K562 (cell line): ENCODE results near the gene F13B. TPM values are rescaled to one million over a fixed set of nuclear protein-coding genes. Genes with fewer than 3 reads are reported as not detected.
A peak's percentile ranks its signal among the peaks of the same experiment; 100 is the strongest.

Experiments
- BACH1 ChIP-seq: fragments of 200-800 bp; sonication (Bioruptor generic); IDR thresholded peaks from 2 replicates; pipeline ENCODE4 v1.6.1; 2016; ENCODE audit warnings: missing genetic modification characterization, missing compliant biosample characterization
- CHD7 ChIP-seq: fragments of 200-600 bp; sonication (generic); IDR thresholded peaks from one replicate; pipeline ENCODE4 v1.6.1; 2012; ENCODE audit warnings: mild to moderate bottlenecking, low read depth, low read length, inconsistent platforms
- CXXC5 ChIP-seq: fragments of 250-450 bp; sonication (Bioruptor Pico); IDR thresholded peaks from 2 replicates; pipeline ENCODE4 v1.8.0; 2022; ENCODE audit warnings: inconsistent platforms, mild to moderate bottlenecking, moderate library complexity
- MECOM ChIP-seq: fragments of 250-450 bp; sonication (Bioruptor Pico); IDR thresholded peaks from 2 replicates; pipeline ENCODE4 v1.8.0; 2022; ENCODE audit warnings: inconsistent platforms
- MTA2 ChIP-seq: fragments of 450-650 bp; IDR thresholded peaks from 2 replicates; pipeline ENCODE4 v1.6.1; 2016; ENCODE audit warnings: low read depth
- NR2C1 ChIP-seq, 2 experiments: fragments of 450-650 bp; IDR thresholded peaks; 2 replicates each; pipeline ENCODE4 v1.6.1; 2017; ENCODE audit warnings: mild to moderate bottlenecking in 2 of 2, antibody characterized with exemption in 1 of 2, inconsistent platforms in 1 of 2, missing compliant biosample characterization in 1 of 2, missing genetic modification characterization in 1 of 2
- RBM15 ChIP-seq: fragments of 200-400 bp; formaldehyde crosslinking; IDR thresholded peaks from 2 replicates; pipeline ENCODE4 v1.6.1; 2018; ENCODE audit warnings: mild to moderate bottlenecking, low read length, moderate library complexity; ENCODE audit not compliant: insufficient read depth
- RFX1 ChIP-seq: fragments of 450-650 bp; IDR thresholded peaks from 2 replicates; pipeline ENCODE4 v1.6.1; 2016; ENCODE audit warnings: mild to moderate bottlenecking, moderate library complexity
- TCF3 ChIP-seq: sonication (generic); formaldehyde crosslinking; IDR thresholded peaks from 2 replicates; pipeline ENCODE4 v1.4.0; 2020; ENCODE audit warnings: mild to moderate bottlenecking, missing genetic modification reagents
- ZNF316 ChIP-seq: fragments of 450-650 bp; IDR thresholded peaks from 2 replicates; pipeline ENCODE4 v1.6.1; 2016
- polyA plus RNA-seq, 8 experiments: library from polyadenylated mRNA; depleted of rRNA in 4 of 8; stranded (reverse) in 5 of 8; unstranded in 3 of 8; fragments of >200 nt; fragmentation: Nextera tagmentation in 2 of 8; fragmentation: Illumina TruSeq in 1 of 8; extraction: Ambion mirVana in 2 of 8; extraction: Trizol in 1 of 8; gene quantifications; 2 replicates each; pipeline versions ENCODE4 v1.2.1 to v1.2.3, GENCODE V29; 2011 to 2014; ENCODE audit warnings: inconsistent platforms in 1 of 8, missing spikeins in 1 of 8
- total RNA-seq, 7 experiments: library from RNA; depleted of rRNA in 6 of 7; stranded (reverse); fragments of >200 nt in 6 of 7; fragmentation: Illumina TruSeq in 2 of 7; extraction: Trizol in 2 of 7; gene quantifications; 2 replicates each; pipeline versions ENCODE4 v1.2.1 to v1.2.3, GENCODE V29; 2011 to 2021; ENCODE audit warnings: low replicate concordance in 1 of 7
- TF ChIP-seq, protein P1 (sequence below), 2 experiments: IDR thresholded peaks; 2 replicates each; pipeline ENCODE4 v1.6.1; 2012; ENCODE audit warnings: improper control_type of control experiment in 2 of 2, low read depth in 2 of 2, low read length in 2 of 2, borderline replicate concordance in 1 of 2

The F13B gene
- total and polyA plus RNA-seq, 9 of the 15 experiments (the other 6 are each of a cell fraction or from before 2014, with no cell fraction given), result not detected

DNA sequence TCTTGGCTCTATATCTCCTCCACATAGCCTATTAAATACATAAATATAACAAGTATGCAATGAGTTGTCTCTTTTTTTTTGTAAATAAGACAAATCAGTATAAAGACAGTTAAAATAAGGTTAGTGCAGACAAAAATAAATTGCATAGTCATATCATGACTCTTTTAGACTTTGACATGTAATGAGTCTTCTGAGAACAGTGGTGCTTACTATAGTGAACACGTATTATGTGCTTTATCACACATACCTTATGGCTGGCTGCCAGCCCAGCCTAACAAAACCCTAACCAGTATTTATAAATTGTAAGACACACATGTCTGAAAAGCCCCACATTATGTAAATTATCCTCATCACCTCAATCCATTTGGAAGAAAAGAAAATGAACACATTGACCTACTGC, 29.1 kb upstream of the F13B start (continued):
- TF ChIP-seq, protein P1, sequence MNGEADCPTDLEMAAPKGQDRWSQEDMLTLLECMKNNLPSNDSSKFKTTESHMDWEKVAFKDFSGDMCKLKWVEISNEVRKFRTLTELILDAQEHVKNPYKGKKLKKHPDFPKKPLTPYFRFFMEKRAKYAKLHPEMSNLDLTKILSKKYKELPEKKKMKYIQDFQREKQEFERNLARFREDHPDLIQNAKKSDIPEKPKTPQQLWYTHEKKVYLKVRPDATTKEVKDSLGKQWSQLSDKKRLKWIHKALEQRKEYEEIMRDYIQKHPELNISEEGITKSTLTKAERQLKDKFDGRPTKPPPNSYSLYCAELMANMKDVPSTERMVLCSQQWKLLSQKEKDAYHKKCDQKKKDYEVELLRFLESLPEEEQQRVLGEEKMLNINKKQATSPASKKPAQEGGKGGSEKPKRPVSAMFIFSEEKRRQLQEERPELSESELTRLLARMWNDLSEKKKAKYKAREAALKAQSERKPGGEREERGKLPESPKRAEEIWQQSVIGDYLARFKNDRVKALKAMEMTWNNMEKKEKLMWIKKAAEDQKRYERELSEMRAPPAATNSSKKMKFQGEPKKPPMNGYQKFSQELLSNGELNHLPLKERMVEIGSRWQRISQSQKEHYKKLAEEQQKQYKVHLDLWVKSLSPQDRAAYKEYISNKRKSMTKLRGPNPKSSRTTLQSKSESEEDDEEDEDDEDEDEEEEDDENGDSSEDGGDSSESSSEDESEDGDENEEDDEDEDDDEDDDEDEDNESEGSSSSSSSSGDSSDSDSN (IDR thresholded peaks at IDR 0.05; ENCODE audit: borderline replicate concordance in 1 of 2, low read depth in 2 of 2, low read length in 2 of 2), result no peak
- TF ChIP-seq RBM15 (no peak), BACH1 (no peak), NR2C1 (IDR thresholded peaks at IDR 0.05) (no peak), NR2C1 (tag; IDR thresholded peaks at IDR 0.05) (no peak), RFX1 (no peak), CHD7 (no peak), MECOM (CRISPR knock-in tag) (no peak), TCF3 (CRISPR knock-in tag) (peak; percentile 22; the same call in 1 of the 2 replicates), ZNF316 (peak; percentile 83), CXXC5 (no peak), MTA2 (no peak)
